OCI-LY1 (cell line): Measurements from ENCODE around the gene LRMDA.

Experiments
- H2AFZ ChIP-seq: fragments of 200-600 bp; sonication (generic), shearing (Covaris generic); 2 replicates; pipeline ENCODE4 v1.6.0; 2014; ENCODE audit warnings: antibody characterized with exemption, mild to moderate bottlenecking, low read length
- H3F3A ChIP-seq: fragments of 200-600 bp; sonication (generic), shearing (Covaris generic); 2 replicates; pipeline ENCODE4 v1.6.0; 2014; ENCODE audit warnings: mild to moderate bottlenecking, antibody characterized with exemption, low read length, moderate library complexity; ENCODE audit not compliant: insufficient read depth
- H3K27ac ChIP-seq: fragments of 200-600 bp; sonication (generic); 2 replicates; pipeline ENCODE4 v1.5.1; 2014; ENCODE audit warnings: low read length, mixed run types, mild to moderate bottlenecking, low read depth; ENCODE audit not compliant: poor library complexity, severe bottlenecking
- H3K27me3 ChIP-seq: fragments of 200-600 bp; sonication (generic); 2 replicates; pipeline ENCODE4 v1.6.0; 2014; ENCODE audit warnings: antibody characterized with exemption, mild to moderate bottlenecking, low read length, moderate library complexity; ENCODE audit not compliant: insufficient read depth
- H3K36me3 ChIP-seq: fragments of 200-600 bp; sonication (generic); 2 replicates; pipeline ENCODE4 v1.6.1; 2014; ENCODE audit warnings: mild to moderate bottlenecking, antibody characterized with exemption, low read length, moderate library complexity, mixed read lengths; ENCODE audit not compliant: insufficient read depth
- H3K4me1 ChIP-seq: fragments of 200-600 bp; sonication (generic); 2 replicates; pipeline ENCODE4 v1.5.1; 2014; ENCODE audit warnings: mild to moderate bottlenecking, low read length, moderate library complexity; ENCODE audit not compliant: insufficient read depth, severe bottlenecking
- H3K4me2 ChIP-seq: fragments of 200-600 bp; sonication (generic), shearing (Covaris generic); 2 replicates; pipeline ENCODE4 v1.6.1; 2014; ENCODE audit warnings: low read length
- H3K4me3 ChIP-seq: fragments of 200-600 bp; sonication (generic); 2 replicates; pipeline ENCODE4 v1.5.1; 2014; ENCODE audit warnings: low read length, low read depth, mild to moderate bottlenecking, mixed read lengths; ENCODE audit not compliant: poor library complexity, severe bottlenecking
- H3K79me2 ChIP-seq: fragments of 200-600 bp; shearing (Covaris generic); 2 replicates; pipeline ENCODE4 v1.6.1; 2016; ENCODE audit warnings: mixed run types, low read length, mixed read lengths; ENCODE audit not compliant: insufficient read depth
- H3K9ac ChIP-seq: fragments of 200-600 bp; sonication (generic), shearing (Covaris generic); 2 replicates; pipeline ENCODE4 v1.6.1; 2014; ENCODE audit warnings: mild to moderate bottlenecking, low read length, mixed read lengths
- H3K9me2 ChIP-seq: fragments of 200-600 bp; sonication (generic), shearing (Covaris generic); 2 replicates; pipeline ENCODE4 v1.6.1; 2014; ENCODE audit warnings: low read depth, mild to moderate bottlenecking, low read length, mixed read lengths
- H3K9me3 ChIP-seq: fragments of 200-600 bp; shearing (Covaris generic); 2 replicates; pipeline ENCODE4 v1.6.1; 2014; ENCODE audit warnings: low read length, mixed read lengths
- H4K20me1 ChIP-seq: fragments of 200-600 bp; sonication (generic), shearing (Covaris generic); 2 replicates; pipeline ENCODE4 v1.6.0; 2016; ENCODE audit warnings: mild to moderate bottlenecking, low read length; ENCODE audit not compliant: insufficient read depth
- EZH2 ChIP-seq: fragments of 200-600 bp; sonication (generic), shearing (Covaris generic); IDR thresholded peaks from 2 replicates; pipeline ENCODE4 v1.8.0; 2017; ENCODE audit warnings: borderline replicate concordance, mixed run types, mild to moderate bottlenecking, antibody characterized with exemption, low read length, moderate library complexity, mixed read lengths
- TF ChIP-seq, protein P1 (sequence below): fragments of 200-600 bp; sonication (generic), shearing (Covaris generic); IDR thresholded peaks from 2 replicates; pipeline ENCODE4 v1.5.1; 2017; ENCODE audit warnings: mild to moderate bottlenecking, antibody characterized with exemption, low read length, moderate library complexity, mixed read lengths

Gene LRMDA

DNA sequence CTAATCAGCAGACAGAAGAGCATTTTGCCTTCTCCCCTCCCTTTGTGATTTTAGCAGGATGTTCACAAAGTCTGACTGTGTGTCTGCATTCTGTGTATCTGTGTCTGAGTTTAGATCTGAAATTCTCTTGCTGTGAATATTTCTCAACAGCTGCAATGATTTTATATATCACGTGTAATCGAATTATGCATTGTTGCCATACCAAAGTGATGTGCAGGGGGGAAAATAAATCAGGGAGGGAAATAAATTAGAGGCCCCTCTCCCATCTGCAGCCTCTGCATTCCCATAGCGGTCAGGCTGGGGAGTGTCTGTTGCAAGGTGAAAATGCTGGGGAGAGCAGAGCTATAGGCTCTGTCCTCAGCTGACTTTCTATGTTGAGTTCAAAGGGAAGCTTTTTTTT lies 209.0 kb downstream of the LRMDA start:
- H3F3A ChIP-seq: no peaks in the 10 kb centered on the region
- no peaks in the 10 kb centered on the region for H3K79me2 ChIP-seq
- no peaks in the 10 kb centered on the region for H3K4me1 ChIP-seq
- no peaks in the 10 kb centered on the region for H3K27me3 ChIP-seq
- TF ChIP-seq EZH2: no peak
- TF ChIP-seq, protein P1, sequence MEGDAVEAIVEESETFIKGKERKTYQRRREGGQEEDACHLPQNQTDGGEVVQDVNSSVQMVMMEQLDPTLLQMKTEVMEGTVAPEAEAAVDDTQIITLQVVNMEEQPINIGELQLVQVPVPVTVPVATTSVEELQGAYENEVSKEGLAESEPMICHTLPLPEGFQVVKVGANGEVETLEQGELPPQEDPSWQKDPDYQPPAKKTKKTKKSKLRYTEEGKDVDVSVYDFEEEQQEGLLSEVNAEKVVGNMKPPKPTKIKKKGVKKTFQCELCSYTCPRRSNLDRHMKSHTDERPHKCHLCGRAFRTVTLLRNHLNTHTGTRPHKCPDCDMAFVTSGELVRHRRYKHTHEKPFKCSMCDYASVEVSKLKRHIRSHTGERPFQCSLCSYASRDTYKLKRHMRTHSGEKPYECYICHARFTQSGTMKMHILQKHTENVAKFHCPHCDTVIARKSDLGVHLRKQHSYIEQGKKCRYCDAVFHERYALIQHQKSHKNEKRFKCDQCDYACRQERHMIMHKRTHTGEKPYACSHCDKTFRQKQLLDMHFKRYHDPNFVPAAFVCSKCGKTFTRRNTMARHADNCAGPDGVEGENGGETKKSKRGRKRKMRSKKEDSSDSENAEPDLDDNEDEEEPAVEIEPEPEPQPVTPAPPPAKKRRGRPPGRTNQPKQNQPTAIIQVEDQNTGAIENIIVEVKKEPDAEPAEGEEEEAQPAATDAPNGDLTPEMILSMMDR: no peak
- no peaks in the 10 kb centered on the region for H4K20me1 ChIP-seq
- no peaks in the 10 kb centered on the region for H3K36me3 ChIP-seq
- H3K9me2 ChIP-seq: no peaks in the 10 kb centered on the region
- no peak overlapping the region for H3K4me3 ChIP-seq
- no peak overlapping the region for H2AFZ ChIP-seq
- no peak overlapping the region for H3K4me2 ChIP-seq
- H3K27ac ChIP-seq: no peak overlapping the region
- no peak overlapping the region for H3K9ac ChIP-seq
- no peaks in the 10 kb centered on the region for H3K9me3 ChIP-seq

DNA sequence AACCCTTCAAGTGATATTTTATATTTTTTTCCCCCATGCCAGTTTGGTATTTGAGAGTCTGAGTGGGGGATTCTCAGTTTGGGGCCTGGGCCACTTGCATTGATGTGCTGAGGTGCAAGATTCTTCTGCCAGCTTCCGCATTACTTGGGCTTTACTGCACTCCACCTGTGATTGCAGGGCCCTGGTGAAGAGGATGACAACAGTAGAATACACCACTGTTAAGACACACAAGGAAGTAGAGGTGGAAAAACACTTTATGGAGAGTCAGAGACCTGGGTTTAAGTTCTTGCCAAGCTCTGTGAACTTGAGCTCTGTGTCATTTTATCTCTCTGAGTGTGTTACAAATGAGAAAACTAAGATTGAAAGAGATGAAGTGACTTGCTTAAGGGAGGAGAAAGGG lies 209.4 kb downstream of the LRMDA start:
- Histone ChIP-seq H3K9ac (no peak overlapping the region), H3K79me2 (no peaks in the 10 kb centered on the region), H2AFZ (no peak overlapping the region), H3K4me1 (no peaks in the 10 kb centered on the region), H3K9me2 (no peaks in the 10 kb centered on the region), H3K4me3 (no peak overlapping the region), H3K4me2 (no peak overlapping the region), H3K9me3 (no peaks in the 10 kb centered on the region), H3F3A (no peaks in the 10 kb centered on the region), H3K36me3 (no peaks in the 10 kb centered on the region), H4K20me1 (no peaks in the 10 kb centered on the region), H3K27me3 (no peaks in the 10 kb centered on the region), H3K27ac (no peak overlapping the region)
- TF ChIP-seq, protein P1: no peak
- no peak for TF ChIP-seq EZH2

DNA sequence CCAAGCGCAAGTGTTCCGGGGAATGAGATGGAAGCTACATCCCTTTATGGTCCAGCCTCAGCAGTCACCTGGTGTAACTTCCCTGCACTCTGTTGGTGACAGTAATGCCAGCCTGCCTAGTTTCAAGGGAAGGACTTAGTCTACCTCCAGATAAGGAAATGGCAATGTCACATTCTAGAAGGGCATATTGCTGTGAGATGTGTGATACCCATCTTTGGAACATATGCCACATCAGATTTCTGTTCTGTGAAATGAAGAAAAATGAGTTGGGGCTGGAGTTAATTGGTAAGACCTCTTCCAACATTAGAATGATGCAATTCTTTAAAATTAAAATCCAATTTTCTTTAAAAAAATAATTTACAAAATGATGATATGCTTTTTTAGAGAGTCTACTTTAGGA lies 212.0 kb downstream of the LRMDA start:
- Histone ChIP-seq H3F3A (no peaks in the 10 kb centered on the region), H3K9me2 (no peaks in the 10 kb centered on the region), H3K4me3 (no peak overlapping the region), H2AFZ (no peak overlapping the region), H3K27me3 (no peaks in the 10 kb centered on the region), H3K4me1 (no peaks in the 10 kb centered on the region), H3K9me3 (no peaks in the 10 kb centered on the region), H4K20me1 (no peaks in the 10 kb centered on the region), H3K9ac (no peak overlapping the region), H3K27ac (no peak overlapping the region), H3K79me2 (no peaks in the 10 kb centered on the region), H3K36me3 (no peaks in the 10 kb centered on the region), H3K4me2 (no peak overlapping the region)
- TF ChIP-seq, protein P1: no peak
- TF ChIP-seq EZH2: no peak
